ENCODE measurements around the gene DHX35. TPM values are rescaled to one million over a fixed set of nuclear protein-coding genes. Genes with fewer than 3 reads are reported as not detected.

The DHX35 gene
- total and polyA plus RNA-seq, 2 of the 4 experiments (the other 2 are of a cell fraction): 9.1 to 13.5 TPM

- intact Hi-C loops (cut with micrococcal nuclease) (loop anchor here (10.0 kb wide), 1 partner anchor 55 kb away; no protein-coding TSS in a partner anchor), in situ Hi-C loops (cut with MboI; ENCODE audit: low sequenced_read_pairs) (no loop called here), dilution Hi-C loops (cut with HindIII; ENCODE audit: low sequenced_read_pairs, unreplicated experiment) (no loop called here)
- H2AK9ac ChIP-seq (replicated peaks; ENCODE audit: low read depth, low read length, poor library complexity): no peak overlapping the region
- no peak overlapping the region for H3K18ac ChIP-seq (ENCODE audit: low read depth, low read length)
- H3K79me1 ChIP-seq (ENCODE audit: low read depth in 1 of 2, low read length in 2 of 2): peaks cover 36 to 53% of the 10 kb centered on the region in 2 experiments
- H3K4ac ChIP-seq (ENCODE audit: low read depth, low read length): 0 out of 2 replicates have a peak overlapping the region, but pooled peaks have one; percentile 2
- no peaks in the 10 kb centered on the region for H3K27me3 ChIP-seq (ENCODE audit: control insufficient read depth, insufficient read depth, low read length)
- no peaks in the 10 kb centered on the region for H3K9me3 ChIP-seq (ENCODE audit: control insufficient read depth, insufficient read depth, low read length)
- ChIA-PET POLR2A (ENCODE audit: unreplicated experiment) (no interaction called here), CTCF (interaction anchor here (0.5 to 1.5 kb wide), 5 partner anchors 9 to 534 kb away, joined by 3 to 4 read pairs (median 3); no protein-coding TSS in a partner anchor)
- H4K91ac ChIP-seq (ENCODE audit: insufficient read depth, low read depth, low read length): no peak overlapping the region
- H2AK5ac ChIP-seq (ENCODE audit: low read depth, low read length): no peak overlapping the region
- H3K9ac ChIP-seq (ENCODE audit: low read depth, low read length): no peak overlapping the region
- H4K8ac ChIP-seq (ENCODE audit: low read depth in 2 of 2, low read length in 2 of 2): no peak overlapping the region
- no peak overlapping the region for H3K56ac ChIP-seq (ENCODE audit: extremely low read depth, insufficient read depth, low read length)
- 0 out of 2 replicates have a peak overlapping the region, but pooled peaks have one; percentile 1 for H3K23ac ChIP-seq (ENCODE audit: low read depth, low read length)
- ATAC-seq (ENCODE audit: low read depth): no peak
- H3K4me1 ChIP-seq (ENCODE audit: control insufficient read depth, insufficient read depth, low read length): peaks cover 5% of the 10 kb centered on the region; the same call in 1 of the 2 replicates
- no peak overlapping the region for H3K14ac ChIP-seq (replicated peaks; ENCODE audit: low read depth, low read length)
- 0 out of 2 replicates have a peak, but pooled peaks cover 1% of the 10 kb centered on the region for H3K36me3 ChIP-seq (ENCODE audit: control insufficient read depth, insufficient read depth, low read length)
- H2BK120ac ChIP-seq (ENCODE audit: low read depth, low read length): no peak overlapping the region
- no peak overlapping the region for H2AFZ ChIP-seq (replicated peaks; ENCODE audit: low read length, poor library complexity)
- WGBS, 2 experiments (ENCODE audit: extremely low coverage in 2 of 2, insufficient read length in 1 of 2): no CpG with 5 or more reads among the region's 3 CpGs
- no TSS peak for BruUV-seq (replicated peaks)
- peaks cover 4% of the 10 kb centered on the region for H3K9me1 ChIP-seq (ENCODE audit: insufficient read depth, low read length)
- DNase-seq: no peak
- H3K27ac ChIP-seq (ENCODE audit: insufficient read depth, low read length): no peak overlapping the region
- TF ChIP-seq, protein P1, sequence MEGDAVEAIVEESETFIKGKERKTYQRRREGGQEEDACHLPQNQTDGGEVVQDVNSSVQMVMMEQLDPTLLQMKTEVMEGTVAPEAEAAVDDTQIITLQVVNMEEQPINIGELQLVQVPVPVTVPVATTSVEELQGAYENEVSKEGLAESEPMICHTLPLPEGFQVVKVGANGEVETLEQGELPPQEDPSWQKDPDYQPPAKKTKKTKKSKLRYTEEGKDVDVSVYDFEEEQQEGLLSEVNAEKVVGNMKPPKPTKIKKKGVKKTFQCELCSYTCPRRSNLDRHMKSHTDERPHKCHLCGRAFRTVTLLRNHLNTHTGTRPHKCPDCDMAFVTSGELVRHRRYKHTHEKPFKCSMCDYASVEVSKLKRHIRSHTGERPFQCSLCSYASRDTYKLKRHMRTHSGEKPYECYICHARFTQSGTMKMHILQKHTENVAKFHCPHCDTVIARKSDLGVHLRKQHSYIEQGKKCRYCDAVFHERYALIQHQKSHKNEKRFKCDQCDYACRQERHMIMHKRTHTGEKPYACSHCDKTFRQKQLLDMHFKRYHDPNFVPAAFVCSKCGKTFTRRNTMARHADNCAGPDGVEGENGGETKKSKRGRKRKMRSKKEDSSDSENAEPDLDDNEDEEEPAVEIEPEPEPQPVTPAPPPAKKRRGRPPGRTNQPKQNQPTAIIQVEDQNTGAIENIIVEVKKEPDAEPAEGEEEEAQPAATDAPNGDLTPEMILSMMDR (conservative IDR thresholded peaks at IDR 0.05; ENCODE audit: low read depth, low read length): no peak
- TF ChIP-seq, protein P2, sequence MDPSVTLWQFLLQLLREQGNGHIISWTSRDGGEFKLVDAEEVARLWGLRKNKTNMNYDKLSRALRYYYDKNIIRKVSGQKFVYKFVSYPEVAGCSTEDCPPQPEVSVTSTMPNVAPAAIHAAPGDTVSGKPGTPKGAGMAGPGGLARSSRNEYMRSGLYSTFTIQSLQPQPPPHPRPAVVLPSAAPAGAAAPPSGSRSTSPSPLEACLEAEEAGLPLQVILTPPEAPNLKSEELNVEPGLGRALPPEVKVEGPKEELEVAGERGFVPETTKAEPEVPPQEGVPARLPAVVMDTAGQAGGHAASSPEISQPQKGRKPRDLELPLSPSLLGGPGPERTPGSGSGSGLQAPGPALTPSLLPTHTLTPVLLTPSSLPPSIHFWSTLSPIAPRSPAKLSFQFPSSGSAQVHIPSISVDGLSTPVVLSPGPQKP (IDR thresholded peaks at IDR 0.05; ENCODE audit: borderline replicate concordance, low read depth, low read length): no peak
- TF ChIP-seq MAFK (IDR thresholded peaks at IDR 0.05; ENCODE audit: low read depth, low read length): no peak
- TF ChIP-seq RAD21 (IDR thresholded peaks at IDR 0.05; ENCODE audit: low read length): no peak
- TF ChIP-seq MXI1 (IDR thresholded peaks at IDR 0.05; ENCODE audit: borderline replicate concordance, low read depth, low read length): no peak
- no peak for TF ChIP-seq CHD1 (IDR thresholded peaks at IDR 0.05; ENCODE audit: low read depth, low read length)
- H4K20me1 ChIP-seq (ENCODE audit: insufficient read depth, low read length): peaks cover 3% of the 10 kb centered on the region; the same call in 1 of the 2 replicates
- H4K5ac ChIP-seq (ENCODE audit: low read depth, low read length): no peak overlapping the region; the same call in 1 of the 2 replicates
- no peak overlapping the region for H3K4me2 ChIP-seq (ENCODE audit: low read depth, low read length)
- no peak overlapping the region for H2BK5ac ChIP-seq (ENCODE audit: low read depth, low read length, poor library complexity, severe bottlenecking)
- H2BK15ac ChIP-seq (ENCODE audit: low read depth, low read length): no peak overlapping the region
- no peak overlapping the region for H3K4me3 ChIP-seq (ENCODE audit: insufficient read depth, low read depth, low read length)
- no peak overlapping the region for H2BK20ac ChIP-seq (ENCODE audit: low read depth, low read length)
Measured at GRCh38 chr20:38979842-38980241, 17.7 kb downstream of the DHX35 start.

Data from IMR-90 (cell line).